Measurements from ENCODE around the gene ALG12.

DNA sequence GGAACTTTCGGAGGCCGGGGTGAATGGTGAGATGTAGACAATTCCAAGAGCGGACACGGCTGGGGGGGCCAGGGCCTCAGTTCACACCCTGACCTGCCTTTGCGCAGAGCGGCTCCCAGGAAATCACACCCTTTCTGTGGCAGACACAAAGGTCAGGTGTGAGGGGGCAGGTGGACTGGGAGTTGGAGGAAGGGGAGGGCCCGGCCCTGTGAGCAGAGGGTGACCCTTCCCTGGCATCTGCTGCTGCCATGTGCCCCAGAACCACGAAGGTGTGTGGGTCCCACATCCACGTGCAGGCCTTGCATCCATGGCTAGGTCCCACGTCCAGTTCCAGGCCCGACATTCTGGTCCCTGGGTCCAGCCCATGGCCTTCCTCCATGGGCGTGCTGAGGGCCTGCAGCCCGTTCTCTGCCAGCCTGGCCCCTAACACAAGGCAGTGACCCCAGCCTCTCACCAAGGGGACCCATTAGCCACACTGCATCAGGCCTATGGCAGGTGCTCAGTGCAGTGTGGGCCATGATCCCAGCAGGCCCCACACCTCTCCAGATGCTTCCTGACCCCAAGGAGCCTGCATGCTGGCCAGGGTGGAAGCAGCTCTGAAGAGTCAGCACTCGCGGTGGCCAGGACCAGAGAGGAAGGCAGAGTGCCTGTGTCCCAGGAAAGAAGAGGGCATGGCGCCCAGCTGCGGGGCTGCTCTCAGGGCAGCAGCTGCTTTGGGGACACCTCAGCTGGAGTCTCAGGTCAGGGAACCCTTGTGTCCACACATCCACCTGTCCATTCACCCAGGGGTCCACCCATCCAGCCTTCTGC lies 23.5 kb upstream of the ALG12 start:
- TF ChIP-seq, protein P1, sequence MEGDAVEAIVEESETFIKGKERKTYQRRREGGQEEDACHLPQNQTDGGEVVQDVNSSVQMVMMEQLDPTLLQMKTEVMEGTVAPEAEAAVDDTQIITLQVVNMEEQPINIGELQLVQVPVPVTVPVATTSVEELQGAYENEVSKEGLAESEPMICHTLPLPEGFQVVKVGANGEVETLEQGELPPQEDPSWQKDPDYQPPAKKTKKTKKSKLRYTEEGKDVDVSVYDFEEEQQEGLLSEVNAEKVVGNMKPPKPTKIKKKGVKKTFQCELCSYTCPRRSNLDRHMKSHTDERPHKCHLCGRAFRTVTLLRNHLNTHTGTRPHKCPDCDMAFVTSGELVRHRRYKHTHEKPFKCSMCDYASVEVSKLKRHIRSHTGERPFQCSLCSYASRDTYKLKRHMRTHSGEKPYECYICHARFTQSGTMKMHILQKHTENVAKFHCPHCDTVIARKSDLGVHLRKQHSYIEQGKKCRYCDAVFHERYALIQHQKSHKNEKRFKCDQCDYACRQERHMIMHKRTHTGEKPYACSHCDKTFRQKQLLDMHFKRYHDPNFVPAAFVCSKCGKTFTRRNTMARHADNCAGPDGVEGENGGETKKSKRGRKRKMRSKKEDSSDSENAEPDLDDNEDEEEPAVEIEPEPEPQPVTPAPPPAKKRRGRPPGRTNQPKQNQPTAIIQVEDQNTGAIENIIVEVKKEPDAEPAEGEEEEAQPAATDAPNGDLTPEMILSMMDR (IDR thresholded peaks at IDR 0.05; ENCODE audit: control extremely low read depth in 1 of 3, insufficient read depth in 1 of 3, low read depth in 1 of 3, low read length in 3 of 3): no peak
- TF ChIP-seq POLR2A (IDR thresholded peaks at IDR 0.05; ENCODE audit: control extremely low read depth in 1 of 2, low read depth in 2 of 2, low read length in 2 of 2) (no peak), RAD21 (IDR thresholded peaks at IDR 0.05 in 1 of 2, conservative IDR thresholded peaks at IDR 0.05 in 1 of 2; ENCODE audit: low read depth in 2 of 2, low read length in 2 of 2) (no peak), JUND (IDR thresholded peaks at IDR 0.05; ENCODE audit: low read length) (no peak), JUN (IDR thresholded peaks at IDR 0.05; ENCODE audit: low read depth, low read length) (no peak), POLR2AphosphoS5 (IDR thresholded peaks at IDR 0.05; ENCODE audit: low read depth, low read length) (no peak), GABPA (IDR thresholded peaks at IDR 0.05; ENCODE audit: borderline replicate concordance, insufficient read depth, low read length) (no peak)

Data from H1 (cell line).